Psoas muscle (tissue), 8 donors: Measurements from ENCODE around the gene IL17C. TPM values are rescaled to one million over a fixed set of nuclear protein-coding genes. Genes with fewer than 3 reads are reported as not detected.

ENCODE experiments used
- ATAC-seq, 4 donors: fragments of 200-7000 bp; cut with Tn5 transposase; one replicate each; pipeline ENCODE4 v1.9.1; 2020; ENCODE audit warnings: moderate library complexity in 3 of 4, mild to moderate bottlenecking in 2 of 4
- DNase-seq, 2 donors: peaks; one replicate each; pipeline ENCODE4 v3.0.0-alpha.2; 2020
- H3K27ac ChIP-seq: fragments of 200-600 bp; one replicate; pipeline ENCODE4 v1.8.0; 2022
- H3K27me3 ChIP-seq, 3 donors: fragments of 200-600 bp in 1 of 3; one replicate each; pipeline versions ENCODE4 v1.6.1 to v1.8.0; 2013 to 2022; ENCODE audit warnings: low read length in 2 of 3, mild to moderate bottlenecking in 2 of 3, moderate library complexity in 1 of 3; ENCODE audit not compliant: insufficient read depth in 3 of 3
- H3K36me3 ChIP-seq, 2 donors: fragments of 200-600 bp in 1 of 2; one replicate each; pipeline versions ENCODE4 v1.6.1 to v1.8.0; 2013 to 2022; ENCODE audit warnings: low read depth in 1 of 2, mild to moderate bottlenecking in 1 of 2, moderate library complexity in 1 of 2; ENCODE audit not compliant: insufficient read depth in 1 of 2
- H3K4me1 ChIP-seq: fragments of 200-600 bp; one replicate; pipeline ENCODE4 v1.8.0; 2022
- H3K4me3 ChIP-seq: fragments of 200-600 bp; one replicate; pipeline ENCODE4 v1.8.0; 2022; ENCODE audit warnings: mild to moderate bottlenecking
- H3K9me3 ChIP-seq: fragments of 200-600 bp; one replicate; pipeline ENCODE4 v1.8.0; 2022
- CTCF ChIP-seq: fragments of 200-600 bp; IDR thresholded peaks from one replicate; pipeline ENCODE4 v1.8.0; 2022; ENCODE audit warnings: antibody characterized with exemption
- WGBS, 3 donors: extraction: QIAGEN DNeasy Blood & Tissue Kit; methylation state at CpG; one replicate each; pipeline versions ENCODE4 v1.1.6 to v1.1.7; 2013; 5-methylcytosine and 5-hydroxymethylcytosine counted together
- intact Hi-C, 2 donors: fragments of 100-400 bp; cut with DNase I; formaldehyde crosslinking; loops; one replicate each; pipeline versions ENCODE4 v1.11.0 to v1.14.2; 2022
- polyA plus RNA-seq, 3 donors: library from polyadenylated mRNA; stranded (reverse); fragments of 200-250 nt; gene quantifications; one replicate each; pipeline ENCODE4 v1.2.3, GENCODE V29; 2013
- total RNA-seq, 4 donors: library from RNA; stranded (reverse); fragmentation: NEBNext Ultra II Directional in 2 of 4; extraction: Animal tissue kit (Norgen Biotek cat#: 25700) in 2 of 4; gene quantifications; one replicate each; pipeline versions ENCODE4 v1.2.1 to v1.2.4, GENCODE V29; 2021 to 2023
- donor health status: healthy with polysubstance abuse.
- donor health status: DM: no; HTN: no; CAD: no; lungs with moderate emphysema.
- donor health status: Bipolar disorder and iron deficiency.
- donor health status: healthy.
- donor health status: DM: yes; HTN: yes; CAD: no.
- donor health status: DM: no; HTN: no; CAD: no.
- donor health status: DM: no; HTN: no; CAD: no.
- donor health status: DM: yes; HTN: yes; CAD: no.

The IL17C gene
- total and polyA plus RNA-seq, 7 donors = not detected

GRCh38 chr16:88651989-88652761, 13.8 kb downstream of the IL17C start:
- intact Hi-C loops = no loop called here
- 89 to 93% (median 89%) methylated on average over 27 to 29 of the region's 29 CpGs for WGBS, 3 donors
- H3K9me3 ChIP-seq = no peaks in the 10 kb centered on the region
- H3K4me3 ChIP-seq = no peak overlapping the region
- H3K27me3 ChIP-seq = no peaks in the 10 kb centered on the region
- H3K4me1 ChIP-seq = peaks cover 11% of the 10 kb centered on the region
- ATAC-seq (no peak), DNase-seq (no peak)
- peaks cover 0 to 28% of the 10 kb centered on the region in 2 donors for H3K36me3 ChIP-seq
- no peak overlapping the region for H3K27ac ChIP-seq
- no peak for TF ChIP-seq CTCF

GRCh38 chr16:88652762-88653063, 14.3 kb downstream of the IL17C start:
- WGBS, 3 donors = 93 to 96% (median 95%) methylated on average over 7 to 8 of the region's 8 CpGs
- Histone ChIP-seq H3K4me3 (no peak overlapping the region), H3K9me3 (no peaks in the 10 kb centered on the region), H3K27ac (no peak overlapping the region), H3K4me1 (peaks cover 11% of the 10 kb centered on the region), H3K36me3 (peaks cover 0 to 28% of the 10 kb centered on the region in 2 donors), H3K27me3 (no peaks in the 10 kb centered on the region)
- intact Hi-C loops = no loop called here
- TF ChIP-seq CTCF = no peak
- DNase-seq = no peak
- no peak for ATAC-seq

- no peak for DNase-seq
- whole genome bisulfite sequencing, 3 donors = 85 to 91% (median 88%) methylated on average over 13 of the region's 13 CpGs
- Histone ChIP-seq H3K4me3 (no peak overlapping the region), H3K4me1 (peaks cover 11% of the 10 kb centered on the region), H3K27me3 (no peaks in the 10 kb centered on the region), H3K9me3 (no peaks in the 10 kb centered on the region), H3K36me3 (peaks cover 0 to 29% of the 10 kb centered on the region in 2 donors), H3K27ac (no peak overlapping the region)
- intact Hi-C loops = no loop called here
- no peak for ATAC-seq
- TF ChIP-seq CTCF = no peak
Measured at GRCh38 chr16:88653101-88653500, 14.7 kb downstream of the IL17C start.

- ATAC-seq = no peak
- 85 to 88% (median 87%) methylated on average over 31 to 32 of the region's 32 CpGs for WGBS, 3 donors
- H3K4me1 ChIP-seq = peaks cover 11% of the 10 kb centered on the region
- H3K36me3 ChIP-seq = peaks cover 0 to 33% of the 10 kb centered on the region in 2 donors
- no peak for DNase-seq
- no peaks in the 10 kb centered on the region for H3K27me3 ChIP-seq
- H3K27ac ChIP-seq = no peak overlapping the region
- H3K9me3 ChIP-seq = no peaks in the 10 kb centered on the region
- intact Hi-C loops = no loop called here
- no peak overlapping the region for H3K4me3 ChIP-seq
- no peak for TF ChIP-seq CTCF
Measured at GRCh38 chr16:88653596-88654362, 15.4 kb downstream of the IL17C start.
